Activated naive CD4-positive, alpha-beta T cell treated with anti-CD3 and anti-CD28 coated beads, Interleukin-2, amount 50 U/mL, for 24 hours (primary cell): ENCODE measurements around the gene RAB31.
"Not testable (repeated sequence)": the region's sequence is repeated elsewhere in the genome, so short reads cannot be mapped to it uniquely, and the experiment has no call there.

Source experiments
- H3K27ac Mint-ChIP-seq: one replicate; pipeline ENCODE4 v1.8.0; 2021; ENCODE audit warnings: mild to moderate bottlenecking, mixed read lengths
- H3K27me3 Mint-ChIP-seq: one replicate; pipeline ENCODE4 v1.8.0; 2021; ENCODE audit warnings: mixed read lengths
- H3K36me3 Mint-ChIP-seq: one replicate; pipeline ENCODE4 v1.8.0; 2021; ENCODE audit warnings: mixed read lengths
- H3K4me1 Mint-ChIP-seq: one replicate; pipeline ENCODE4 v1.8.0; 2021; ENCODE audit warnings: mixed read lengths
- H3K4me3 Mint-ChIP-seq: one replicate; pipeline ENCODE4 v1.8.0; 2021; ENCODE audit warnings: mild to moderate bottlenecking, mixed read lengths
- H3K9me3 Mint-ChIP-seq: one replicate; pipeline ENCODE4 v1.8.0; 2021; ENCODE audit warnings: mixed read lengths

RAB31 gene

GRCh38 chr18:9708057-9708433, at the start of gene RAB31:
Gene RAB31, plus strand, starts transcription at chr18:9708301. Its CDS starts 105 bp downstream, at chr18:9708406.
- H3K4me3 Mint-ChIP-seq: peak within 1 kb of the TSS; percentile 70
- H3K27ac Mint-ChIP-seq: no peak within 1 kb of the TSS
- no peaks in the 10 kb centered on the region for H3K9me3 Mint-ChIP-seq
- H3K4me1 Mint-ChIP-seq: peaks cover 17% of the 10 kb centered on the region
- H3K27me3 Mint-ChIP-seq: peaks cover 54% of the 10 kb centered on the region
- H3K36me3 Mint-ChIP-seq: no peaks in the 10 kb centered on the region

GRCh38 chr18:9659499-9660375, 48.4 kb upstream of the RAB31 start:
- peaks cover 2% of the 10 kb centered on the region for H3K27me3 Mint-ChIP-seq
- no peaks in the 10 kb centered on the region for H3K9me3 Mint-ChIP-seq
- H3K4me1 Mint-ChIP-seq: no peaks in the 10 kb centered on the region
- no peak overlapping the region for H3K27ac Mint-ChIP-seq
- no peaks in the 10 kb centered on the region for H3K36me3 Mint-ChIP-seq
- no peak overlapping the region for H3K4me3 Mint-ChIP-seq

- no peak overlapping the region for H3K4me3 Mint-ChIP-seq
- H3K27me3 Mint-ChIP-seq: no peaks in the 10 kb centered on the region
- no peaks in the 10 kb centered on the region for H3K4me1 Mint-ChIP-seq
- H3K36me3 Mint-ChIP-seq: no peaks in the 10 kb centered on the region
- no peaks in the 10 kb centered on the region for H3K9me3 Mint-ChIP-seq
- H3K27ac Mint-ChIP-seq: no peak overlapping the region
Measured at GRCh38 chr18:9661564-9661963, 46.5 kb upstream of the RAB31 start.

- Mint-ChIP-seq H3K27ac (no peak overlapping the region), H3K36me3 (no peaks in the 10 kb centered on the region), H3K4me1 (no peaks in the 10 kb centered on the region), H3K4me3 (no peak overlapping the region), H3K9me3 (no peaks in the 10 kb centered on the region), H3K27me3 (no peaks in the 10 kb centered on the region)
Measured at GRCh38 chr18:9663377-9663776, 44.7 kb upstream of the RAB31 start.

- Mint-ChIP-seq H3K36me3 (no peaks in the 10 kb centered on the region), H3K4me1 (no peaks in the 10 kb centered on the region), H3K9me3 (no peaks in the 10 kb centered on the region), H3K27ac (no peak overlapping the region), H3K27me3 (no peaks in the 10 kb centered on the region), H3K4me3 (no peak overlapping the region)
Measured at GRCh38 chr18:9665314-9665713, 42.8 kb upstream of the RAB31 start.

- H3K9me3 Mint-ChIP-seq: no peaks in the 10 kb centered on the region
- no peaks in the 10 kb centered on the region for H3K4me1 Mint-ChIP-seq
- H3K4me3 Mint-ChIP-seq: no peak overlapping the region
- H3K27ac Mint-ChIP-seq: no peak overlapping the region
- H3K36me3 Mint-ChIP-seq: no peaks in the 10 kb centered on the region
- H3K27me3 Mint-ChIP-seq: no peaks in the 10 kb centered on the region
Measured at GRCh38 chr18:9666548-9666947, 41.6 kb upstream of the RAB31 start.

GRCh38 chr18:9669016-9669415, 39.1 kb upstream of the RAB31 start:
- Mint-ChIP-seq H3K27ac (no peak overlapping the region), H3K9me3 (no peaks in the 10 kb centered on the region), H3K36me3 (no peaks in the 10 kb centered on the region), H3K4me3 (no peak overlapping the region), H3K27me3 (no peaks in the 10 kb centered on the region), H3K4me1 (peaks cover 5% of the 10 kb centered on the region)

GRCh38 chr18:9671214-9671613, 36.9 kb upstream of the RAB31 start:
- no peaks in the 10 kb centered on the region for H3K9me3 Mint-ChIP-seq
- H3K4me3 Mint-ChIP-seq: no peak overlapping the region
- H3K4me1 Mint-ChIP-seq: peaks cover 5% of the 10 kb centered on the region
- H3K36me3 Mint-ChIP-seq: no peaks in the 10 kb centered on the region
- peaks cover 4% of the 10 kb centered on the region for H3K27me3 Mint-ChIP-seq
- no peak overlapping the region for H3K27ac Mint-ChIP-seq

GRCh38 chr18:9673296-9674251, 34.5 kb upstream of the RAB31 start:
- no peak overlapping the region for H3K27ac Mint-ChIP-seq
- H3K36me3 Mint-ChIP-seq: no peaks in the 10 kb centered on the region
- no peaks in the 10 kb centered on the region for H3K9me3 Mint-ChIP-seq
- no peak overlapping the region for H3K4me3 Mint-ChIP-seq
- peaks cover 4% of the 10 kb centered on the region for H3K27me3 Mint-ChIP-seq
- peaks cover 5% of the 10 kb centered on the region for H3K4me1 Mint-ChIP-seq

GRCh38 chr18:9678216-9678615, 29.9 kb upstream of the RAB31 start:
- H3K4me3 Mint-ChIP-seq, H3K36me3 Mint-ChIP-seq, H3K27ac Mint-ChIP-seq, H3K27me3 Mint-ChIP-seq, H3K9me3 Mint-ChIP-seq, H3K4me1 Mint-ChIP-seq: not testable (repeated sequence)

GRCh38 chr18:9679125-9679524, 29.0 kb upstream of the RAB31 start:
- Mint-ChIP-seq H3K4me1 (no peaks in the 10 kb centered on the region), H3K9me3 (no peaks in the 10 kb centered on the region), H3K27ac (no peak overlapping the region), H3K27me3 (peaks cover 9% of the 10 kb centered on the region), H3K4me3 (no peak overlapping the region), H3K36me3 (no peaks in the 10 kb centered on the region)

GRCh38 chr18:9681217-9681616, 26.9 kb upstream of the RAB31 start:
- H3K27me3 Mint-ChIP-seq: peaks cover 5% of the 10 kb centered on the region
- no peaks in the 10 kb centered on the region for H3K9me3 Mint-ChIP-seq
- no peak overlapping the region for H3K27ac Mint-ChIP-seq
- no peak overlapping the region for H3K4me3 Mint-ChIP-seq
- H3K36me3 Mint-ChIP-seq: no peaks in the 10 kb centered on the region
- peaks cover 6% of the 10 kb centered on the region for H3K4me1 Mint-ChIP-seq

- peaks cover 5% of the 10 kb centered on the region for H3K27me3 Mint-ChIP-seq
- H3K27ac Mint-ChIP-seq: no peak overlapping the region
- no peaks in the 10 kb centered on the region for H3K9me3 Mint-ChIP-seq
- no peaks in the 10 kb centered on the region for H3K36me3 Mint-ChIP-seq
- H3K4me3 Mint-ChIP-seq: no peak overlapping the region
- peaks cover 6% of the 10 kb centered on the region for H3K4me1 Mint-ChIP-seq
Measured at GRCh38 chr18:9682572-9682971, 25.5 kb upstream of the RAB31 start.

- Mint-ChIP-seq H3K27me3 (peaks cover 5% of the 10 kb centered on the region), H3K27ac (no peak overlapping the region), H3K9me3 (no peaks in the 10 kb centered on the region), H3K4me3 (no peak overlapping the region), H3K36me3 (no peaks in the 10 kb centered on the region), H3K4me1 (peaks cover 6% of the 10 kb centered on the region)
Measured at GRCh38 chr18:9683418-9684396, 24.4 kb upstream of the RAB31 start.
